ENCODE data around the gene SCFD2. TPM values are rescaled to one million over a fixed set of nuclear protein-coding genes. Genes with fewer than 3 reads are reported as not detected.

Gene SCFD2
- total and polyA plus RNA-seq, 2 donors (not counting 3 experiments of a cell fraction or from before 2014, with no cell fraction given), result 12.3 to 22.8 TPM

- Histone ChIP-seq H3K9me3 (replicated peaks; ENCODE audit: control insufficient read depth, insufficient read depth, low read length) (no peaks in the 10 kb centered on the region), H2AFZ (ENCODE audit: low read depth, low read length) (no peak overlapping the region), H3K4me3 (replicated peaks in 1 of 3; ENCODE audit: insufficient read depth in 1 of 3, low read depth in 1 of 3, low read length in 3 of 3) (no peak overlapping the region), H3K4me2 (ENCODE audit: insufficient read depth, low read length) (no peak overlapping the region), H3K27me3 (ENCODE audit: control insufficient read depth in 2 of 2, insufficient read depth in 2 of 2, low read length in 2 of 2) (peaks cover 0 to 20% of the 10 kb centered on the region in 2 experiments), H3K9ac (replicated peaks; ENCODE audit: extremely low read depth, insufficient read depth, low read length) (no peak overlapping the region), H4K20me1 (replicated peaks; ENCODE audit: control insufficient read depth, extremely low read depth, insufficient read depth, low read length) (no peaks in the 10 kb centered on the region), H3K27ac (ENCODE audit: insufficient read depth, low read depth, low read length) (no peak overlapping the region), H3K79me2 (ENCODE audit: control insufficient read depth, insufficient read depth, low read length) (no peaks in the 10 kb centered on the region), H3K9me1 (replicated peaks; ENCODE audit: control insufficient read depth, extremely low read depth, insufficient read depth, low read length) (no peaks in the 10 kb centered on the region), H3K4me1 (ENCODE audit: control insufficient read depth, extremely low read depth, insufficient read depth, low read length) (no peaks in the 10 kb centered on the region), H3K36me3 (ENCODE audit: control insufficient read depth in 2 of 2, extremely low read depth in 1 of 2, insufficient read depth in 2 of 2, low read length in 2 of 2) (no peaks in the 10 kb centered on the region)
- TF ChIP-seq MAX (IDR thresholded peaks at IDR 0.05; ENCODE audit: insufficient read depth, insufficient read length), result no peak
- no peak for TF ChIP-seq EZH2 (IDR thresholded peaks at IDR 0.05; ENCODE audit: borderline replicate concordance, low read depth, low read length, severe bottlenecking)
- no peak for TF ChIP-seq GATA2 (IDR thresholded peaks at IDR 0.05; ENCODE audit: insufficient read depth, insufficient read length, low read depth, low read length)
- TF ChIP-seq CTCF (IDR thresholded peaks at IDR 0.05; ENCODE audit: extremely low read depth in 1 of 2, insufficient read depth in 1 of 2, low read depth in 1 of 2, low read length in 2 of 2), result no peak
- TF ChIP-seq FOS (IDR thresholded peaks at IDR 0.05; ENCODE audit: borderline replicate concordance, insufficient read depth, low read length), result no peak
- TF ChIP-seq JUN (IDR thresholded peaks at IDR 0.05; ENCODE audit: borderline replicate concordance, insufficient read depth, insufficient read length, low read depth), result no peak
- no peak for TF ChIP-seq POLR2A (IDR thresholded peaks at IDR 0.05; ENCODE audit: low read depth, low read length)
- TF ChIP-seq MYC (IDR thresholded peaks at IDR 0.05; ENCODE audit: low read depth, low read length), result no peak
- TF ChIP-seq POLR2AphosphoS5 (IDR thresholded peaks at IDR 0.05; ENCODE audit: insufficient read depth, low read depth, low read length), result no peak
- intact Hi-C loops (cut with micrococcal nuclease) (no loop called here), dilution Hi-C loops (cut with MboI; ENCODE audit: extremely low pct_ligation_motif_present, low sequenced_read_pairs) (no loop called here)
- ChIA-PET POLR2A (no interaction called here), CTCF (no interaction called here)
- DNase-seq (ENCODE audit: low read depth, low spot score) (no peak), FAIRE-seq (no peak)
- BruUV-seq (replicated peaks), result no TSS peak
Measured at GRCh38 chr4:52844596-52844995, 521.3 kb downstream of the SCFD2 start.
